ENCODE results near the gene NIBAN1.
A peak's percentile ranks its signal among the peaks of the same experiment; 100 is the strongest.

NIBAN1 gene

DNA sequence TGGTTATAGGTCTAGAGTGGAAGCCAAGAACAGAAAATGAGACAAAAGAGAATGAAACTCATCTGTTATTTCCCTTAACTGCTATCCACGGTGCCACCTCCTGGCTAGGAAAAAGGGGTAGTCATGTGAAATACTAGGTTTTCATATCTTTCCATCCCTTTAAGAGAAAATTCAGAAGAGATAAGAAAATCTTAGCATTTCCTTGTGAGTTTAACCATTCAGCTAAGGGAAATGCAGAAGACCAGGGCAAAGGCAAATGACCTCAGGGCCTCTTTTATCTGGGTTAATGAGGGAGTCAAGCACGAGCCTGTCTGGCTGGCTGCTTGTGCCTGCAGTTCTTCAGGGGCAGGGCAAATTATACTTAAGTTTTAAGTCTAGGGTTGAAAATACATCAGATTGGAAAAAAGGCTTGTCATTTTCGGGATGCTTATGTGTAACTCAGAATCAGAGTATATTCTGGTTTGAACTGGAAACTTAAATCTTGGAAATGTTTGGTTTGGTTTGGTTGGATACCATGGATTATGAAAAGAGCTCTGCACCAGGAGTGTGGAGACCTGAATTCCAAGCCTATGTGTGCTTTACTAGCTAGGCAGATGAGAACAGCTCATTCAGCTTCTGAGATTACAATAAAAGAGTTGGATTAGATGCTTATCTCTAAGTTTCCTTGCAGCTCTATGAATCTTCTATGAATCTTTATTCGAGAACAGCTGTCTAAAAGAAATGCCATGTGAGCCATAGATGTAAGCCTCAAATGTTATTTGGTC lies 19.9 kb downstream of the NIBAN1 start:
- H3K4me3 ChIP-seq (ENCODE audit: low read depth, low read length), result no peak overlapping the region
- no peak for DNase-seq (ENCODE audit: low read depth, low spot score)
- TF ChIP-seq, protein P1, sequence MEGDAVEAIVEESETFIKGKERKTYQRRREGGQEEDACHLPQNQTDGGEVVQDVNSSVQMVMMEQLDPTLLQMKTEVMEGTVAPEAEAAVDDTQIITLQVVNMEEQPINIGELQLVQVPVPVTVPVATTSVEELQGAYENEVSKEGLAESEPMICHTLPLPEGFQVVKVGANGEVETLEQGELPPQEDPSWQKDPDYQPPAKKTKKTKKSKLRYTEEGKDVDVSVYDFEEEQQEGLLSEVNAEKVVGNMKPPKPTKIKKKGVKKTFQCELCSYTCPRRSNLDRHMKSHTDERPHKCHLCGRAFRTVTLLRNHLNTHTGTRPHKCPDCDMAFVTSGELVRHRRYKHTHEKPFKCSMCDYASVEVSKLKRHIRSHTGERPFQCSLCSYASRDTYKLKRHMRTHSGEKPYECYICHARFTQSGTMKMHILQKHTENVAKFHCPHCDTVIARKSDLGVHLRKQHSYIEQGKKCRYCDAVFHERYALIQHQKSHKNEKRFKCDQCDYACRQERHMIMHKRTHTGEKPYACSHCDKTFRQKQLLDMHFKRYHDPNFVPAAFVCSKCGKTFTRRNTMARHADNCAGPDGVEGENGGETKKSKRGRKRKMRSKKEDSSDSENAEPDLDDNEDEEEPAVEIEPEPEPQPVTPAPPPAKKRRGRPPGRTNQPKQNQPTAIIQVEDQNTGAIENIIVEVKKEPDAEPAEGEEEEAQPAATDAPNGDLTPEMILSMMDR (IDR thresholded peaks at IDR 0.05; ENCODE audit: low read depth, low read length), result no peak
- in situ Hi-C loops (cut with HindIII; ENCODE audit: low sequenced_read_pairs), result no loop called here

DNA sequence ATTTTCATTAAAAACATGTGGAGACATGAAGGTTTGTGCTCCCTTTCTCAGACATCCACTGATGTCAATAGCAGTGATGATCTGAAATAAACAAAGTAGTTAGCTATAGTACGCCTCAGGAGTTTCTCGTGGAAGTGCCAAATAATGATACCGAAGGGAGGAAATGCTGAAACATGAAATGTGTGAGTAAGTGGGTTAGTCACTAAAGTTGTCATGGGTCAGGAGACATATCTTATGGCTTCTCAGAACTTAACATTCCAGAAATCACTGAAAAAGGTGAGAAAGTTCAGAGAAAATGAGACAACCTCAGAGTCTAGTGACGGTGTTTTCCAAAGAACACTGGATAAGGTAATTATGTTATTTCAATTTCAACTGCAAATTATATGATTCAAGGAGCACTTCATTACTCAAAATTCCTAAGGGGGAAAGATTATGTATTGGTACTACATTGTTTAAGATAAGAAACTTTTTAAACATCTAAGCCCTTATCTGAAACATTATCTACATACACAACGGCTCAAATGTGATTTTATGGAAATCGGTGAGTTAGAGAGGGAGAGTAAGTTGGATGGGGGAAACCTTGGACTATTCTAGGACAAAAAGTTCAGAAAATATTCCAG lies 20.6 kb downstream of the NIBAN1 start:
- no peak overlapping the region for H3K4me3 ChIP-seq (ENCODE audit: low read depth, low read length)
- TF ChIP-seq, protein P1 (IDR thresholded peaks at IDR 0.05; ENCODE audit: low read depth, low read length), result no peak
- DNase-seq (ENCODE audit: low read depth, low spot score), result peak; percentile 61
- in situ Hi-C loops (cut with HindIII; ENCODE audit: low sequenced_read_pairs), result no loop called here

DNA sequence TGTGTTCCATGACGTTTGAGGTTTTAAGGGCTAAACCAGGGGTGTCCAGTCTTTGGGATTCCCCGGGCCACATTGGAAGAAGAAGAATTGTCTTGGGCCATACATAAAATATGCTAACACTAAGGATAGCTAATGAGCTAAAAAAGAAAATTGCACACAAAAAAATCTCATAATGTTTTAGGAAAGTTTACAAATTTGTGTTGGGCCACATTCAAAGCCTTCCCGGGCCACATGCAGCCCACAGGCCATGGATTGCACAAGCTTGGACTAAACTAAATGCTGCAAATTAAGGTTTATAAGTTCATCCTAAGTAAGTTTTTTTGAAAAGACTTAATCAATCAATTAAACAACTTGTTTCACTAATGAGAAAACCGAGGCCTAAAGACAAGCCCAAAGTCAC lies 21.9 kb downstream of the NIBAN1 start:
- TF ChIP-seq, protein P1 (IDR thresholded peaks at IDR 0.05; ENCODE audit: low read depth, low read length), result no peak
- no peak for DNase-seq (ENCODE audit: low read depth, low spot score)
- H3K4me3 ChIP-seq (ENCODE audit: low read depth, low read length), result no peak overlapping the region
- in situ Hi-C loops (cut with HindIII; ENCODE audit: low sequenced_read_pairs), result no loop called here

DNA sequence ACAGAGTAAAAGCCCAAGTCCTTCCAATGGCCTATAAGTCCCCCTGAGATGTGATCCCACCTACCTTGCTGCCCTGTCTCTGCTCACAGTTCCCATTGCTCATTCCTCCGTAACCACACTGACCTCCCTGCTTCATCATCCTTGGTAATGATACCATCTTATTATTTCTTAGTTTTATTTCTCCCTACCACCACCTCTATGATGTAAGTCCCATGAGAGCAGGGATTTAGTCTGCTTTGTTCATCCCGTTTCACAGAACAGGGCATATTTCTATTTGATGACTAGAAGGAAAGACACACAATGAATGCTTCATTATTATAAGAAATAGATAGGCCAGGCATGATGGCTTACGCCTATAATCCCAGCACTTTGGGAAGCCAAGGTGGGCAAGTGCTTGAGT lies 22.5 kb downstream of the NIBAN1 start:
- no peak overlapping the region for H3K4me3 ChIP-seq (ENCODE audit: low read depth, low read length)
- TF ChIP-seq, protein P1 (IDR thresholded peaks at IDR 0.05; ENCODE audit: low read depth, low read length), result no peak
- DNase-seq (ENCODE audit: low read depth, low spot score), result no peak
- in situ Hi-C loops (cut with HindIII; ENCODE audit: low sequenced_read_pairs), result no loop called here

DNA sequence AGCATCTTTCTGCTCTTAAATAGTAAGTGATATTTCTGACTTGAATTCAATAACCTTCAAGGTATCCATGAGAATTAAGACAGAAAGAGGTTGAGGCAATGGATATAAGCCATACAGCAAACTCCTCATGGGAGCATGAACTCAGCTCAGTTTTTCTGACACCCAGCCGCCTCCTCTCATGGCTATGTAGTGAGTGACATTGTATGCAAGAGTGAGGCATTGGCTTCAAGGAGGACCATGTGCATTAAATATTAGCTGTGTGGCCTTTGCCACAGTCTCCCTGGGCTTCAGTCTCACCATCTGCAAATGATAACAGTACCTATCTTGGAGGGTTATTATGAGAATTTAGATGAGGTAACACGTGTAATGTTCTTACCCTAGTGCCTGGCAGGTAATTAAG lies 23.4 kb downstream of the NIBAN1 start:
- TF ChIP-seq, protein P1 (IDR thresholded peaks at IDR 0.05; ENCODE audit: low read depth, low read length), result no peak
- in situ Hi-C loops (cut with HindIII; ENCODE audit: low sequenced_read_pairs), result no loop called here
- H3K4me3 ChIP-seq (ENCODE audit: low read depth, low read length), result no peak overlapping the region
- DNase-seq (ENCODE audit: low read depth, low spot score), result no peak

DNA sequence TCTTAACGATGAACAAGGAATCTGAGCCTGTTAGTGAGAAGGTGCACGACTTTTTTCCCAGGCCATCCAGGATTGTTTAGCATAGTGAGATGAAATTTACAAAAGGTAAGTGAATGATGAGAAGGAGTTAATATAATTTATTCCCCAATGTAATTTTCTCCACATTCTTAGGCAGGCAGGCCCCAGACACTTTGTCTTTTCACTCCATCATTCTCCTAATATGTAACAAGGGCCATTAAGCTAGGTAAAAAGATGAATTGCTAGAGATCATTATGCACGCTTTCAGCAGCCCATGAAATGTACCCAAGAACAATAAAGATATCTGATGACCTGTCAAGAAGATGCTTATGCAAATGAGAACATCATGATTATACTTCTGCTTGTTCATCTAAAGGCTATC lies 24.1 kb downstream of the NIBAN1 start:
- TF ChIP-seq, protein P1 (IDR thresholded peaks at IDR 0.05; ENCODE audit: low read depth, low read length), result no peak
- in situ Hi-C loops (cut with HindIII; ENCODE audit: low sequenced_read_pairs), result no loop called here

More for the DNA sequence above, 24.1 kb downstream of the NIBAN1 start:
- no peak for DNase-seq (ENCODE audit: low read depth, low spot score)
- H3K4me3 ChIP-seq (ENCODE audit: low read depth, low read length), result no peak overlapping the region

Data from astrocyte of the spinal cord (primary cell).